ENCODE data around the gene ISL1. TPM values are rescaled to one million over a fixed set of nuclear protein-coding genes. Genes with fewer than 3 reads are reported as not detected.

The ISL1 gene
- total RNA-seq, 1 donor from 2014 or later = not detected

DNA sequence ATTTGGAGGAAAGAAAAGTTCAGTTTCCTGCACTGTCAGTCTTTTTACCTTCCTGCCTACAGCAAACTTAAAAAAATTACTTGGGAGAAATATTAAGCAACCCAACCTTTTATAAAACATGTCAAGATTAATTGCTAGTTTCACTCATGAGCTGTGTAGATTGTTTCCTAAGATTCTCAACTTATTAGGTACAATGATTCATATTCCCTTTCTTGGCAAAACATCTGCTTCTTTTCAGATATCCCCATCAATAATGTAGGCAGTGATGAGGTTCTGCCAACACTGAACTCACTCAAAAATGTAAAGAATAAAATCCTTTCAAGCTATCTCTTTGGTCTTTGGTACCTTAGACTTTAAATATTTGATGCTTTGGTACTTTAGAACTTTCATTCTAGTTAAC, 56.0 kb downstream of the ISL1 start:
- intact Hi-C loops (cut with micrococcal nuclease) = no loop called here
